Breast epithelium (tissue), 4 donors: ENCODE results near the gene MYO1C. TPM values are rescaled to one million over a fixed set of nuclear protein-coding genes. Genes with fewer than 3 reads are reported as not detected.

Experiments
- DNase-seq, 2 donors: peaks; one replicate each; pipeline ENCODE4 v3.0.0-alpha.2; 2019; ENCODE audit warnings: low spot score in 2 of 2
- H3K27ac ChIP-seq, 2 donors: fragments of 200-600 bp; sonication (generic) in 1 of 2; one replicate each; pipeline ENCODE4 v1.5.1; 2016 to 2019; ENCODE audit warnings: mild to moderate bottlenecking in 1 of 2
- H3K27me3 ChIP-seq, 2 donors: fragments of 200-600 bp; sonication (generic) in 1 of 2; one replicate each; pipeline versions ENCODE4 v1.5.1 to v1.6.0; 2017 to 2019; ENCODE audit warnings: control low read depth in 1 of 2, mild to moderate bottlenecking in 1 of 2
- H3K36me3 ChIP-seq: fragments of 200-600 bp; one replicate; pipeline ENCODE4 v1.5.1; 2019
- H3K4me1 ChIP-seq, 2 donors: fragments of 200-600 bp; sonication (generic); one replicate each; pipeline ENCODE4 v1.5.1; 2016 to 2019; ENCODE audit warnings: control low read depth in 1 of 2
- H3K4me3 ChIP-seq, 3 donors: fragments of 200-600 bp; sonication (generic); 1 replicate in 2 of 3; 2 replicates in 1 of 3; pipeline ENCODE4 v1.5.1; 2016 to 2019; ENCODE audit warnings: mild to moderate bottlenecking in 3 of 3, moderate library complexity in 2 of 3
- H3K9me3 ChIP-seq, 2 donors: fragments of 200-600 bp; sonication (generic) in 1 of 2; one replicate each; pipeline ENCODE4 v1.5.1; 2016 to 2019; ENCODE audit warnings: control low read depth in 1 of 2
- POLR2A ChIP-seq: fragments of 450-650 bp; IDR thresholded peaks from one replicate; pipeline ENCODE4 v1.6.1; 2016; ENCODE audit warnings: antibody characterized with exemption, mild to moderate bottlenecking, moderate library complexity
- POLR2AphosphoS5 ChIP-seq, 3 donors: sonication (generic); formaldehyde crosslinking; IDR thresholded peaks; one replicate each; pipeline ENCODE4 v1.6.1; 2017; ENCODE audit warnings: antibody characterized with exemption in 3 of 3
- intact Hi-C: fragments of 100-400 bp; cut with DNase I; formaldehyde crosslinking; loops from one replicate; pipeline ENCODE4 v1.15.1; 2023; ENCODE audit warnings: low total_unique reads
- total RNA-seq, 3 donors: library from RNA; depleted of rRNA; stranded (reverse); fragments of >200 nt; gene quantifications; one replicate each; pipeline ENCODE4 v1.1.0, GENCODE V29; 2016
- TF ChIP-seq, protein P1 (sequence below), 3 donors: fragments of 450-650 bp; IDR thresholded peaks; one replicate each; pipeline ENCODE4 v1.5.1; 2016 to 2017; ENCODE audit warnings: antibody characterized with exemption in 3 of 3, mild to moderate bottlenecking in 3 of 3, moderate library complexity in 3 of 3

MYO1C gene
- total RNA-seq, 3 donors from 2014 or later, result 99.5 to 235 (median 137) TPM

DNA sequence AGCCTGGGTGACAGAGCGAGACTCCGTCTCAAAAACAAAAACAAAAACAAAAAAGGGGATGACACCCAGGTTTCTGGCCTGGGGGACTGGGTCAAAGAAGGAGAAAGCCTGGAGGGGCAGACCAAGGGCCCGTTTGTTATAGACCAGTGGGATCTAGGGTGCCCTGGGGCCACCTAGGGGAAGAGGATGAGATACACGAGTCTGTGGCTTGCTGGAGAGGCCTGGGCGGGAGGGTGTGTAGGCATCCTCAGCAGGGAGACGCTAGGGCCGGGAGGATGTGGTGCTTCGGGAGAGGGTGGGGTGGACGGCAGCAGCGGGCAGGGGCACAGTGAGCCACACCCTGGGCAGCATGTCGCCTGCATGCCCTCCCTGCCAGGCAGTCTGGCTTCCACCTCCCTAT is 19.3 kb downstream of the MYO1C start:
- TF ChIP-seq POLR2AphosphoS5 (IDR thresholded peaks at IDR 0.05), result no peak
- TF ChIP-seq, protein P1, sequence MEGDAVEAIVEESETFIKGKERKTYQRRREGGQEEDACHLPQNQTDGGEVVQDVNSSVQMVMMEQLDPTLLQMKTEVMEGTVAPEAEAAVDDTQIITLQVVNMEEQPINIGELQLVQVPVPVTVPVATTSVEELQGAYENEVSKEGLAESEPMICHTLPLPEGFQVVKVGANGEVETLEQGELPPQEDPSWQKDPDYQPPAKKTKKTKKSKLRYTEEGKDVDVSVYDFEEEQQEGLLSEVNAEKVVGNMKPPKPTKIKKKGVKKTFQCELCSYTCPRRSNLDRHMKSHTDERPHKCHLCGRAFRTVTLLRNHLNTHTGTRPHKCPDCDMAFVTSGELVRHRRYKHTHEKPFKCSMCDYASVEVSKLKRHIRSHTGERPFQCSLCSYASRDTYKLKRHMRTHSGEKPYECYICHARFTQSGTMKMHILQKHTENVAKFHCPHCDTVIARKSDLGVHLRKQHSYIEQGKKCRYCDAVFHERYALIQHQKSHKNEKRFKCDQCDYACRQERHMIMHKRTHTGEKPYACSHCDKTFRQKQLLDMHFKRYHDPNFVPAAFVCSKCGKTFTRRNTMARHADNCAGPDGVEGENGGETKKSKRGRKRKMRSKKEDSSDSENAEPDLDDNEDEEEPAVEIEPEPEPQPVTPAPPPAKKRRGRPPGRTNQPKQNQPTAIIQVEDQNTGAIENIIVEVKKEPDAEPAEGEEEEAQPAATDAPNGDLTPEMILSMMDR (IDR thresholded peaks at IDR 0.05), result no peak
- DNase-seq, result no peak
- Histone ChIP-seq H3K36me3 (peaks cover 8% of the 10 kb centered on the region), H3K27me3 (no peaks in the 10 kb centered on the region), H3K4me1 (no peaks in the 10 kb centered on the region), H3K9me3 (no peaks in the 10 kb centered on the region), H3K27ac (no peak overlapping the region), H3K4me3 (no peak overlapping the region)
- intact Hi-C loops, result no loop called here

DNA sequence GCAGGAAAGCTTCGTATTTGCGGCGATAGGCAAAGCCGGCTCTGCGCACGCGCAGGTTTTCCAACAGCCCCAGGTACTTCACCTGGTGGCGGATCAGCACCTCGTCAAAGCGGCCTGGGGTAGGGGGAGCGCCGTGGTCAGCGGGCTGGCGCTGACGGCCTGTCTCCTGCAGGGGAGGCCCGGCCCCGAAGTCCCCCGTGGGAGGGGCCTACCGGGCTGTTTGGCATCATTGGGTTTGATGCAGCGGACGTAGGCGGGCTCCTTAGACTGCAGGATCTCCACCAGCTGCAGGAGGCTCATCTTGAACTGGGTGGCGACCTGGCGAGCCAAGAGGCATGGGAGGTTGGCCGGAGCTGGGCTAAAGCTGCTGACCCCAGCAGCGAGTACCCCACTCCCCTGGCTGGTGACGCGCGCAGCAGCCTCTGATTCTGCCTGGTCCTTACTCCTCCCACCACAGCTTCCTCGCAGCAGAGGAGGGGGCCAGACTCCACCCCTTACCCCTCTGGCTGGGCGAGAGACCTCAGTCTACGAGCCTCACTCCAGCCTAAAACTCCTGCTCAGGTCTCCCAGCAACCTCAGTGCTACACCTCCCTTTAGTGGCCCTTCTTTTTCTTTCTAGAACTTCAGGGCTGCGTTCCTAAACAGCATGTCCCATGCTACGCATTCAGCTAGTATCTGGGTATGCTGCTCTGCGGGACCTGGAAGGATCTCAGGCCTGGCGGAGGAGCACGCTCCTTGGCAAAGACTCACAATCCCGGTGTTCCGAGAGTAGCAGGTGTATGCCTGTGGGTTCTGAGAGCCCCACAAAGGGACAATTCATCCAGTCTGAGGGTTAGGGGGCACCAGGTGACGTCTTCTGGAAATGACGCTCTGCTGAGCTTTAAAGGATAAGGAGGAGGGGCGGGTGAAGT is 20.3 kb downstream of the MYO1C start:
- intact Hi-C loops, result no loop called here
- Histone ChIP-seq H3K4me1 (no peaks in the 10 kb centered on the region), H3K27ac (no peak overlapping the region), H3K27me3 (no peaks in the 10 kb centered on the region), H3K9me3 (no peaks in the 10 kb centered on the region), H3K36me3 (peaks cover 4% of the 10 kb centered on the region), H3K4me3 (no peak overlapping the region)
- TF ChIP-seq, protein P1 (IDR thresholded peaks at IDR 0.05), result no peak
- TF ChIP-seq POLR2AphosphoS5 (IDR thresholded peaks at IDR 0.05) (no peak), POLR2A (no peak)
- no peak for DNase-seq

DNA sequence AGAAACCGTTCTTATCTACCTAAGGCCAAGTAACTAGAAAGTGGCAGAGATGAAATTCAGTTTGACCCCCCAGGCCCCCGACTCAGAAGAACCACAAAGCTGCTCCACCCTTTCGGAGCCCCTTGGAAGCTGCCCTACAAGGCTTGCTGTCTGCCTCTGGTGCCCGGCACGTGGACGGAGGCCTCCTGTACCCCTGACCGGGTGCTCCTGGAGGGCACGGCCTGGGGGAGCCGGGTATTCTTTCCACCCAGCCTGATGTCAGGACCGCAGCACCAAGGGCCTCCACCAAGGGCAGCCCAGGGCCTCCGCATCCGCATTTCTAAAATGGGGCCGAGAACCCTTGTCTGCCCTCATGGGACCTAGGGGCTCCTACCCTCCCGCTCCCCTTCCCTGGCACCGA is 21.0 kb downstream of the MYO1C start:
- H3K9me3 ChIP-seq, result no peaks in the 10 kb centered on the region
- intact Hi-C loops, result no loop called here
- DNase-seq, result no peak
- H3K4me3 ChIP-seq, result no peak overlapping the region
- H3K27ac ChIP-seq, result no peak overlapping the region
- H3K4me1 ChIP-seq, result no peaks in the 10 kb centered on the region
- H3K36me3 ChIP-seq, result peaks cover 4% of the 10 kb centered on the region
- TF ChIP-seq POLR2AphosphoS5 (IDR thresholded peaks at IDR 0.05) (no peak), POLR2A (no peak)
- TF ChIP-seq, protein P1 (IDR thresholded peaks at IDR 0.05), result no peak
- no peaks in the 10 kb centered on the region for H3K27me3 ChIP-seq

DNA sequence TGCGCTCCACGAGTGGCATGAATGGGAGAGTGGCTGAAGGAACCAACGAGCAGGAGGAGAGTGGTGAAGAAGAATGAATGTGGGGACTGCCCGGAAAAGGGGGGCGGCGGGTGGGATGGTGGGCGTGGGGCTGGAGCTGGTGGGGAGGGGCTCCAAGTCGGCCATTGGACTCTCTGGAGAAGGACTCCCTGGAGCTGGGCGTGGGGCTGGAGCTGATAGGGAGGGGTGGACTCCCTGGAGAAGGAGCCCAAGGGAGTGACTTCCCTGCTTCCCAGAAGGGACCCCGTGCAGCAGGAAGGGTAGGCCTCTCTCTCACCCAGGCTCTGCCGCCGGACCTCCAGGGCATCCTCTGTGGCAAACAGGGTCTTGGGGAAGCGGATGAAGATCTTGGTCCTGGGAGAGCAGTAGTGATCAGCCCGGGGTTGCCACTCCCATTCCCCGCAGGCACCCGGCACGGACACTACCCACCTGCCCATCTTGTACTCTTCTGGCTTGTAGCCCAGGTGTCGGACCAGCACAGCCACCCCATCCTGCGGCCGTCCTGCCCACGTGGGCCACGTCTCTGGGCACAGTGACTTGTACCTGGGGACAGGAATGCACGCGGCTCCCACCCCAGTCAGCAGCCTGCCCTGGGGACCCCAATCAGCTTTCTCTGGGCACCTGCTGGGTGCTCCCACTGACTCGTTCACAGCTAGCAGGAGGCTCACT is 21.6 kb downstream of the MYO1C start:
- TF ChIP-seq, protein P1 (IDR thresholded peaks at IDR 0.05), result no peak
- TF ChIP-seq POLR2A (no peak), POLR2AphosphoS5 (IDR thresholded peaks at IDR 0.05) (no peak)
- H3K36me3 ChIP-seq, result peaks cover 4% of the 10 kb centered on the region
- intact Hi-C loops, result no loop called here
- no peaks in the 10 kb centered on the region for H3K27me3 ChIP-seq
- H3K9me3 ChIP-seq, result no peaks in the 10 kb centered on the region
- H3K4me3 ChIP-seq, result no peak overlapping the region
- no peaks in the 10 kb centered on the region for H3K4me1 ChIP-seq
- H3K27ac ChIP-seq, result peak overlapping the region in 1 of 2 donors; percentile 43
- DNase-seq, result no peak
